Activated naive CD8-positive, alpha-beta T cell treated with anti-CD3 and anti-CD28 coated beads, Interleukin-2, amount 50 U/mL, for 16 hours (primary cell): Measurements from ENCODE around the gene KCNE1.
"Not testable (repeated sequence)": the region's sequence is repeated elsewhere in the genome, so short reads cannot be mapped to it uniquely, and the experiment has no call there.

ENCODE experiments used
- DNase-seq: peaks from one replicate; pipeline ENCODE4 v3.0.0-alpha.2; 2020; ENCODE audit warnings: low read depth, low spot score

KCNE1 gene

DNA sequence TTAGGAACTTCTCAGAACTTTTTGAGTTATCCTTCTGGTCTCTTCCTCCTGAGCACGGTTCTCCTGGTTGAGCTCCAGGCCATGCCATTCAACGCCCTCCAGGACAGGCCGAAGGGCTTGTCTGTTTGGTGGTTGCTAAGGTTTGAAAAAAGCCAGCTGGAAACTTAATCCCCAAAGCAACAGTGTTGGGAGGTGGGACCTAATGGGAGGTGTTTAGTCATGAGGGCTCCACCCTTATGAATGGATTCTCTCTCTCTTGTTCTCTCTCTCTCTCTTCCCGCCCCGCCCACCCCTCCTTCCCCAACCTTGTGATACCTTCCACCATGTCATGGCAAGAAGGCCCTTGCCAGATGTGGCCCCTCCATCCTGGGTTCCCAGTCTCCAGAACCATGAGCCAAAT, 829 bp downstream of the KCNE1 start:
- DNase-seq = no peak

DNA sequence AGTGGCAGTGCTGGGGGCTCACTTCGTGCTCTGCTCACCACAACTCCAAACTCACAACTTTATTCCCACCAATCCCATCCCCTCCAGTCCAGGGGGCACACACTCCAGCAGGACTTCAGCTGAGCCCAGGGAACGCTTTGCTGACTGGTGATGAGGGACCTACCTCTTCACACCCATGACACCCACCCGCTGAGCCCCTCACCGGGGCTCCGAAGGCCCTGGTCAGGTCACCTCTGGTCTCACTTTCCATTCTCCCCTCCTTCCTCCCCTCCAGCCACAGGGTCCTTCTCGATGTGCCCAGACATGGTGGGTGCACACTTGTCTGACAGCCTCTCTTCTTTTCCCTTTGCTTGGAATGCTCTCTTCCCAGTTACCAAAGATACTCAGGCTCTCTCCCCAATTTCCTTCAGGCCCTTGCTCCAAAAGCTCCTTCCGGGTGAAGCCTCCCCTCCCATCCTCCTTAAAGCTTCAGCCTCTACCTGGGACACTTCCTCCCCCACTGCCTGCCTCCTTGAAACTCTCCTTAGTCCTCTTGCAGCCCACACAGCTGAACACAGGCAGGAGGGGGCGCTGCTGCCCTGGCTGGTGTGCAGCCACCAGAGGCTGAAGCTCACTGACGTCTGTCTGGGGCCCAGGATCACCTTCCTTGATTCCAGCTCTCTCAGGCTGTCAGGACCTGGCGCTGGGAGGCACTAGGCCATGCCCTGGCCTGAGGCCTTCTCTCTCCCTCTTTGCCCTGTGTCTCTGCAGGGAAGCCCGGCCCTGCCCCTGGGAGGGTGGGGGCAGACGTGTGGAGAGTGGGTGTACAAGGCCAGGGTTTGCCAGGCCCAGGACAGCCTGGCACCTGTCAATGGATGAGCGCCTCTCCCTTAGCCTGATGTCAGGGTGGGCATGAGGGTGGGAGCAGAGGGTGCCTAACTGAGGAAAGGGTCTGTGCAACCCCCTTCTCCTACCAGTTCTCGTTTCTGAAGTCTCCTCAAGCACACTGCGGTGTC, 1.6 kb downstream of the KCNE1 start:
- DNase-seq = no peak

DNA sequence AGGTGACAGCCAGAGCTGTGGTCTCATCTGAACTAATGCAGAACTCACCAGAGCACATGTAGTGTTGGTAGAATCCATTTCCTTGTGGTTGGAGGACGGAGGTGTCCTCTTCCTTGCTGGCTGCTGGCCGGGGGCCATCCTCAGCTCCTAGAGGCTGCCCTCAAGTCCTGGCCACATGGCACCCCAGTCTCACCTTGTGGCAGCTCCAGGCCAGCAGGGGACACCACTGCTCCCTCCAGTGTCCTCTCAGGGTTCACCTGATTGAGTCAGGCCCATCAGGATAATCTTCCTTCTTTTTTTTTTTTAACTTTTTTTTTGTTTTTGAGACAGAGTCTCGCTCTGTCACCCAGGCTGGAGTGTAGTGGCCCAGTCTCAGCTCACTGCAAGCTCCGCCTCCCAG, 2.9 kb downstream of the KCNE1 start:
- DNase-seq = no peak

DNA sequence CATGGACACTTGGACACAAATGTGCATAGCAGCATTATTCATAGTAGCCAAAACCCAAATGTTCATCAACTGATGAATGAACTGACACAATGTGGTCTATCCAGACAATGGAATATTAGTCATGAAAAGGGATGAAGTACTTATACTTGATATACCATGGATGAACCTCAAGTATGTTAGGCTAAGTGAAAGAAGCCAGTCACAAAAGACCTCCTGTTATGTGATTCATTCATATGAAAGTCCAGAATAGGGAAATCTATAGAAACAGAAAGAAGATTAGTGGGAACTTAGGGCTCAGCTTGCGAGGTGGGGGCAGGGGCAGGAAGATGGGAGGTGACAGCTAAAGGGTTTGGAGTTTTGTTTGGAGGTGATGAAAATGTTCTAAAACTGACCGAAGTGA, 7.4 kb downstream of the KCNE1 start:
- no peak for DNase-seq

DNA sequence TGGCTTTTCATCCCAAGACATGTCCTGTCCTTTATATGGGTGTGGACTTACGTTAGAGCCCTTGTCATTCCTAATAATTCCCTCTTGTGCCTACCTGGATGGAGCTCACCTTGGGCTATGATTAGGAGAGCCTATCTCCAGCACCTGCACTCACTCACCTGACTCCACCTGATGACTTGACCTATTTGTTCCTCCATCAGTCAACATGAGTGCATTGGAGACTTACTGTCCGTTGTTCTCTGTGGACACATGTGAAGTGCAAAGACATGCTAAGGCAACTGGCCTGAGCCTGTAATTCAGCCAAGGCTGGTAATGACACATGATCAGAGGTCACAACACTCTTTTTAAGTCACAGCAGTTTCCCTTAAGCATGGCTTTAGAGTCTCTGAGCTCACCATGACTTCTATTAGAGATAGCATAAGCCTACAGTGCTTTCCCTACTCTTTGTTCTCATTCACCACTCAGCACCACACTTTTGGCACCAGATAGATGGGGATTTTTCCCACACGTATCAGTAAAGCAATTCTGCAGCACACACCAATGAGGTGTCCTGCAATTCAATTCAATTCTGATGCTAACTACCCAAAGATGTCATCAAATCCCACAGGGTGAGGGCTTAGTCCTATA, 9.4 kb downstream of the KCNE1 start:
- DNase-seq = no peak

DNA sequence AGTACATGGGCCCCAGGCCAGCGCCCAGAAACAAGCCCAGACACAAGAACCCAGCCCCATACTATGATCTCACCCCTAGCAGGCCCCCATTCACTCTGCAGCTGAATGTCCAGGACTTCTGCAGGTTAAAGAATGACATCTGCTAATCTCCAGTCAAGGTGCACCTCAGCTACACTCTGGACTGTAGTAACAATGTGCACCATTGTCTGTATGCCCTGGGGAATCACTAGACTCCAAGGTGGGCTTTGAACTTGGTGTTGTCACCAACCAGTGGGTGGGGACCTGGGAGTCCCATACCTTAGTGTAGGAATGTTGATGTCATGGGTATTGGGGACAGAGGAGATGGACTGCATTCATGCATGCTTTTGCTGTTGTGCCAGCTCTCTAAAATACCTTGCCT, 10.3 kb downstream of the KCNE1 start:
- DNase-seq = no peak

DNA sequence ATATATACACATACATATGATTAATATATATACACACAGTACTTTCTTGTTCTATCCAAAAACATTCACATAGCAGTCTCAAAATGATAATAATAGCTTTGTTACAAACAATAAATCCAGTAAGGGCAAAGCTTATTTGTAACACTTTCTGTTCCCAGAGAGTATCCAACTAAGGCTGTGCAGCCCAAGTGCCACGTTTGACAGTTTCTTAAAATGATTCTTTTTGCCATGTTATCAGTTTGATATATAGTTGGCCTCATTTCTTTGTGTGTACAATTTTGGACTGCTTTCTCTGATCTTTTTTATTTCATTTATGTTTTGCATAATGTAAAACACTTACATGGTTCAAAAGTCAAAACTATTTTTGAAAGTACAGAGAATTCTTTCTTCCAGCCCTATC, 11.8 kb downstream of the KCNE1 start:
- no peak for DNase-seq

DNA sequence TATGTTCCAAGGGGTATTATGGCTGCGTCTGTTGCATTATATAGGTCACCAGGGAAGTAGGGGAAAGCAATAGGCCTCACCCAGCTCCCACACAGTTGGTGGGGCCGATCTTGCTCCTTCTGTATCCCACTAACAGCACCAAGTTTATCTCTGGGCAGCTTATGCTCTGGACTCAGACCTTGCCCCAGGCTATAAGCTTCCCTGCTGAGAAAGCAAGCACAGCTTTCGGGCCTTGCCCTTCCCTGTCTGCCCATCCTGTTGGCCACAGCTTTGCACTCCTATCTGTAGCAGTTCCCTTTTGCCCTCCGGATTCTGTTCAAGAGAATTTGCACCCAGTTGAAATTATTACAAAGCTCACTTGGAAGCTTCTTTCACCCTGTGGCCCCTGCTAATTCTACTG, 12.9 kb downstream of the KCNE1 start:
- DNase-seq = no peak

DNA sequence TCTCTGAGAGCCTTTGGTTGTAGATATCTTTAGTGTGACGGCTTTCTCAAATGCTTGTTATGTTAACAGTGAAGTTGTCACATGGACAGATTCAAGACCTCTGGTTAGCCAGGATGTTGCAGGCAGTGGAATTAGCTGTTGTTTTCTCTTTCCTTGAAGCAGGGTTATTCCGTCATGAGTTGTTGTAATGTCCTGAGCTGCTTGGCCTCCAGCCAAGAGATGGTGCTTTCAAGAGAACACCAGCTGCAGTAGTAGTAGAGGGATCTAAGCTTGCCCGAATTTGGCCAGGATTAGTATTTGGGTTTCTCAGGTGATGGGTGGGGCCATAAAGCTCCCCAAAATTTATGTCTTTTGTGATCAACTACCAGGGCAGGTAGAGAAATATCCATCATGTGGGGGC, 13.4 kb downstream of the KCNE1 start:
- DNase-seq = no peak

DNA sequence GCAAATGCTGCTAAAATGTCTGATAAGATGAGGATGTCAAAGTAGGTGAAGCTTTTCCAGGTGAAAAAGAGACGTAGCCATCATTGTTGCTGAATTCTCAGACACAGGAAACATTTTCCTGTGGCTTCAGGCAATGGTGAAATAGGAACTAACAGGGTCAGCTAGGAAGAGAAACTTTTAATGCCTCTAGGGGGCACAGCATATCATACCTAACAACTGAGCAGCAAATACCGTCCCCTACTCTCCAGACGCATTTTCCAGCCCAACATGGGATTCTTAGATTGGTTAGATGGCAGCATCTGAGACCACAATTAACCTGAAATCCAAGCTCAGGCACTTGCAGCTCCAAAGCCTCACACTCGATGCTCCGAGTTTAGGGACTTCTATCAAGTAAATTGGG, 28.2 kb downstream of the KCNE1 start:
- not testable (repeated sequence) for DNase-seq

DNA sequence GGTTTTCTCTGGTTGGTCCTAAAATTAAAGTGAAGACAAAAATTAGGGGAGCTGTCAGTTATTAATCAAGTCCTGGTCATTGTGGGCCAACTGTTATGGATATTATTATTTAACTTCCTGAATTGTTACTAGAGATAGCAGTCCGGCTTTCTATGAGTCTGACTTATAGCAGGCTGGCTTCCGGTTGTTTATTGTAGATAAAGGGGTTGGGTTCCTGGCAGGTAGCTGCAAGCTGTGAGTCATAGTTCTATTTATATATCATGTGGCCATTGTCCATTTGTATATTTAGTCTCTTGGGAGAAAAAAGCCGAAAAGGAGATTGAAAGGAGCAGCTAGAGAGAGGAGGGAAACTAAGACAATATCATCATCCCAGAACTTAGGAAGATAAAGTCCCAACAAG, 28.6 kb downstream of the KCNE1 start:
- DNase-seq = not testable (repeated sequence)

DNA sequence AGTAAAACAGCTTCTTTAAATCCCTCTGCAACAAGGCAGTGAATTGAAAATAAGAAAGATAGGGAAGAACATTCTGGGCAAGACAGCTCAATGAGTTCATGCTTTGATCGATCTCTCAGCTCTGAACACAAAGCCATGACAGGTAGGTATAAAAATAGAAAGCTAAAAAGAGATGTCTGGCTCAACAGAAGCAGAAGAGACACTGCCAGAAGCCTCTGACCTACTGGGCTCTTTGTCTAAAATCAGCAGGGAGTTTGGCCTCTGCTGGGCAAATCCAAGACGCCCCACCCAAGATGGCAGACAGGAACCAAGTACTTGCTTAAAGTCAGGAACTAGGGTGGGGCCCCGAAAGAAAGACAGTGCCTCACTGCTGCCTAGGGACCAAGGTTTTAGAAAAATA, 44.7 kb downstream of the KCNE1 start:
- DNase-seq = not testable (repeated sequence)

DNA sequence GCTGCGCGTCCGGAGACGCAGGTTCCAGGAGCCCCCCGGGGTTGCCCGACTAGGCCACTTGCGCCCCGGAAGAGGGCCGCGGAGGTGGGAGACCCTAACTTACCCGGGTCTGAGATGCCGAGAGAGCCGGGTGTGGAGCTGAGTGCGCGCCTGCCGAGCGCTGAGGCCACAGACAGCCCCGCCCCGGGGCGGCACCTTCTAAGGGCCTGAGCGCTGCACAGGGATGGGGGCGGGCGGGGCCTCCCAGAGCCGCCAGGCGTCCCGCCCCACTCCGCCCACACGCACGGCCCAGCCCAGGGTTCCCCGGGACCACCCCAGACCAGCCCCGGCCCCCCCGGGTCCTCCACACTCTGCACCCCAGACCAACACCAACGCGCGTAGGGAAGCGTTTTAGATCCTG, 52.6 kb downstream of the KCNE1 start:
- DNase-seq = not testable (repeated sequence)

DNA sequence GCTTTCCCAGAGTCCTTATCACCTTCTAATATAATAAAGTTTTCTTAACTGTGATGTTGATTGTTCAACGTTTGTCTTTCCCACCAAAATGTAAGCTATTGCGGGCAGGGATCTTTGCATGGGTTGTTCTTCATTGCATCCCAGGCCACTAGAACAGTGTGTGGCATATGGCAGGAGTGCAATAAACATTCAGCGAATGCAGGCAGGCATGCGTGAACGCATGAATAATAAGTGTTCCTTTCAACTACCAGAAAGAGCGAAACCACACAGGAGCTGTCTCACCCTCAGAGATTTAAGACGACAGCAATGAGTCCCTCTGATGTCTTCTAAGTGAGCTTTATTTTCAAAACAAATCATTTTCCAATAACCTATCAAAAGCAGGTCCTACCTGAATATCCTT, 53.7 kb downstream of the KCNE1 start:
- not testable (repeated sequence) for DNase-seq

DNA sequence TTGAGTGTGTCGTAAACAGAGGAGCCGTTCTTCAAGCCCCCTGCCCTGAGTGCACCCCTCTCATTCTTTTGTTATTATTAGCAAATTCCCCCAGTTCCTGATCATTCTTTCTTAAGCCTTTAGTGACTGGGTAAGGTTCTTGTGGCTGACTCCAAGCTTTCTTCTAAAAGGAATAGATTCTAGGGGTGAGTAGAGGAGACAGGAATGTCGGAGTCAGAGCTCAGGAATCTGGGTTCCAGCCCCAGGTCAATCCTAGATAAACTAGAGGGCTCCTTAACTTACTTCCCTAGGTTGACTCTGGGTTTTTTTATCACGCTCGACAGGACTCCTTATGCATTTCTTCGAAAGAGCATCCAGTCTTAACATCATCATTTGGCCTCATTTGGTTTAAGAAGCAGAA, 55.8 kb downstream of the KCNE1 start:
- DNase-seq = not testable (repeated sequence)

DNA sequence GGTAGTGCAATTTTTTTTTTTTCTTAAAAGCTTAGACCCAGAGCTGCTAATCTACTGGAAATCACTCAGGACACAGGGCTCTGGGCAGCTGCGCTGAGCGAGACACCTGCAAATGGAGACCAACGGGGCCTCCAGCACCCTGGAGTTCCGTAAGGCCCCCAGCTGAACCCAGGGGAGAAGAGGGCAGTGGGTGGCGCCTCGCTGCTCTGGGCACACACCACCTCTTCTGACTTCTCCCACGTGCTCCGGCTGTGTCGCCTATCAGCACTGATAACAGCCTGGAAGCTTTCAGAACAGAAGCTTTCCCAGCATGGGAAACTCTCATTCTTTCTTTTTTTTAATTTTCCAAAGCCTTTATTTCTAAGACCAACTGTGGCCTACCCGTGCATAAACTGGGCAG, 56.4 kb downstream of the KCNE1 start:
- not testable (repeated sequence) for DNase-seq

DNA sequence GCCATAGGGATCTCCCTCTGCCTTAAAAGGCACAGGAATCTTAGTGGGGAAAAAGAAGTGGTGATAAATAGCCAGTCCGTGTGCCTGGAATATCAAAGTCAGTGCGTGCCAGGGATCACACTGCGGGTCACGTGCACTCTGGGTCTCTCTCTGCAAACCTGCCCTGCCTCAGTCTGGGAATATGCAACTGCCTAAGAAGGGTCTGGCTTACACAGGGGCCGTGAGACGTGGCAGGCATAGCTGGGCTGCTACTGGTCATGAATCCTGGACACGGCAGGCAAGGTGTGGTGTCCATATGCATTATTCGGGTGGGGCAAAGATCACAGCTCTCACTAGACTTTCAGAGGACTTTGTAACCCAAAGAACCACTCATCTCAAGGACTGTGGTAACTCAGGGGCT, 65.0 kb downstream of the KCNE1 start:
- DNase-seq = not testable (repeated sequence)

DNA sequence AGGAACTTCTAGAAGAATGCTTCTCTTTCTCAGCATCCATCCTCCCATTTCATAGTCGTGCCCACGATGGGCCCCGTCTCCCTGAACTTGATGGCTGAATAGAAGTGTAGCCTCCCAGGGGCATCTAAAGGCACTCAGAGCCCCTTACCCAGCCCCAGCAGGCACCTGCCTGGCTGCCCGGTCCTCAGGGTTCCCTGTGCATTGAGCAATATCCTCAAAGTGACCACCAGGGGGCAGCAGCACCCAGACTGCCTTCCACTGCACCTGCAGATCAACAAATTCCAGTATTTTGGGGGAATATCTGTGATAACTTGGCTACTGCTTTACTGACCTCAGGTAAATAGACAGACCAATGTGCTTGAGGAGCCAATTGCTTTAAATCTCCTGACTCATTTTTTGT, 68.5 kb downstream of the KCNE1 start:
- DNase-seq = not testable (repeated sequence)

DNA sequence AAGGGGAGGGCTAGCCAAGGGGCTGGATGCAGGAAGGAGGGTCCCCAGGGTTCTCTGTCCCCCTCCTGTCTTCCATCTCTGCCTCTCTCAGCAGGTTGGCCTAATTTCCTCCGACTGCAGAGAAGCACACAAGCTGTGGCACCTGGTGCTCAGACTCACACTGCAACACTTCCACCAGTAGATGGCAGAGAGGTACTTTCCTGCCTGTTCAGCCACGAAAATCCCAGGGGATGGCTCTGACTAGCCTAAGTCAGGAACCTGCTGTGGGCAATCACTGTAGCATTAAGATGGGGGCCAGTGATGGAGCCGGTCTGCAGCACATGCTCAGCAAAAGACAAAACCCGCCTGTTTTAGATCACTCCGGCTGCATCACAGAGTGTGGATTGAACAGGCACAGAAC, 82.3 kb downstream of the KCNE1 start:
- not testable (repeated sequence) for DNase-seq

DNA sequence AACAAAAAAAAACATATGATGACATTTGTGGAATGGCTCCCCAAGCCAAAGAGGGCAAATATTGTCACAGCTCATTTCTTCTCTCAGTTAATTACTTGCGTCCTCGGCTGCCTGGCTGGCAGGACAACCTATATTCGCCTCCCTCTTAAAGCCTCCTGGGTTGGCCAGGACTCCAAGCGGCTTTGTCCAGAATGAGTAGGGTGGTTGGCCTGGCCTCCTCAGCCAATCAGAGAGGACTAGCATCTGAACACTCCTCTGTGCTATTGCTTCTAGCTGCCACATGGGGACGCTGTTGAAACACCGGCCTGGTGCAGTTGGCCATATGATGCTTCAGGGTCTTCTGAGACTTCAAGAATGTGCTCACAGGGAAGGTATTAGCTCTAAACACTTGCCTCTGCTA, 83.6 kb downstream of the KCNE1 start:
- not testable (repeated sequence) for DNase-seq

DNA sequence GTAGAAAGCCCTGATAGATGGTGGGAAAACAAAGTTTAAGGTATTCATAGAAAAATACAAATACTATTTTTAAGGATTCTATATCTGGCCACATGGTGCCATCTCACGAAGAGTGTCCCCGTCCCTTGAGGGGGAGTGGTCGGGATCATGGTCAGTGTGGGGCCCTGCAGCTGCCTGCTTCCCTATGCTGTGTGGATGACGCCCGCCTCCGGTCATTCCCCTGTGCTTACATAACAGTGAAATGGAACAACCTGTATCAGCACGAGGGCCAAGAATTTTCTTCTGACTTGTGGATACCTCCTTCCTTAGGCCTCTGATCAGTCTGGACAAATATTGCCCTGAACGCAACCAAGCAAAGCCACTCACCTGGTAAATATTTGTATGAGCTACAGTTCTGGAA, 84.7 kb downstream of the KCNE1 start:
- not testable (repeated sequence) for DNase-seq

DNA sequence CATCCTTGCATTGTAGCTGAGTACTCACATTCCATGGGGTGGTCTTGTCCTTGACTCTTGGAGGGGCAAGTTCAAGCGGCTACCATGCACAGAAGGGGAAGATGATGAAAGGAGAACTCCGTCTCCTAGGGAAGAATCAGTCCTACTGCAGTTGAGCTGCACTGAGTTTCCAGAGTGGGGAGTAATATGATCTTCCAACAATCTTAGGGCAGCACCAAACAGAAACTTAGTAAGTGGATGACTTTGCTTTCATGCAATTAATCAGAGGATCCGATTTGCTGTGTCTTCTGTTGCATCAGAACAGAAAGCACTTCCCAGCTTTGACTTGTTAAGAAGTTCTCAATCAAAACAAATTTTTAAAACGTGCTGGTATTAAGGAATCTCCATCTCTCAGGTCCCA, 88.2 kb downstream of the KCNE1 start, which contains the start of gene SMIM34:
Gene SMIM34, minus strand, starts transcription at position 147 of the 400 bp plus-strand sequence. Its CDS starts 112 bp downstream, at position 35.
- not testable (repeated sequence) for DNase-seq
